ENCODE results near the gene ALOX5AP.

Gene ALOX5AP

GRCh38 chr13:30735025-30735871 lies at the start of gene ALOX5AP:
TSS of gene ALOX5AP (plus strand) at chr13:30735543. CDS start at chr13:30735606, 63 bp downstream.
- DNase-seq = no peak

- no peak for DNase-seq
Measured at GRCh38 chr13:30685987-30686386, 49.4 kb upstream of the ALOX5AP start.

GRCh38 chr13:30687601-30688000 lies 47.7 kb upstream of the ALOX5AP start:
- no peak for DNase-seq

- DNase-seq = no peak
Measured at GRCh38 chr13:30689752-30690151, 45.6 kb upstream of the ALOX5AP start.

GRCh38 chr13:30690282-30691188 lies 44.8 kb upstream of the ALOX5AP start:
- DNase-seq = peak; percentile 67

GRCh38 chr13:30692113-30692512 lies 43.2 kb upstream of the ALOX5AP start:
- DNase-seq = no peak

- DNase-seq = peak; percentile 16
Measured at GRCh38 chr13:30696278-30697176, 38.8 kb upstream of the ALOX5AP start.

GRCh38 chr13:30697177-30697953 lies 38.0 kb upstream of the ALOX5AP start:
- no peak for DNase-seq

- DNase-seq = no peak
Measured at GRCh38 chr13:30697996-30698401, 37.3 kb upstream of the ALOX5AP start.

- no peak for DNase-seq
Measured at GRCh38 chr13:30698488-30699005, 36.8 kb upstream of the ALOX5AP start.

- no peak for DNase-seq
Measured at GRCh38 chr13:30700364-30700763, 35.0 kb upstream of the ALOX5AP start.

- DNase-seq = no peak
Measured at GRCh38 chr13:30702006-30702405, 33.3 kb upstream of the ALOX5AP start.

GRCh38 chr13:30704596-30704995 lies 30.7 kb upstream of the ALOX5AP start:
- DNase-seq = no peak

GRCh38 chr13:30705680-30706079 lies 29.7 kb upstream of the ALOX5AP start:
- DNase-seq = no peak

- DNase-seq = no peak
Measured at GRCh38 chr13:30708541-30708940, 26.8 kb upstream of the ALOX5AP start.

- DNase-seq = no peak
Measured at GRCh38 chr13:30710442-30710841, 24.9 kb upstream of the ALOX5AP start.

GRCh38 chr13:30711375-30711774 lies 24.0 kb upstream of the ALOX5AP start:
- no peak for DNase-seq

- DNase-seq = no peak
Measured at GRCh38 chr13:30711837-30712236, 23.5 kb upstream of the ALOX5AP start.

- peak; percentile 48 for DNase-seq
Measured at GRCh38 chr13:30712536-30713532, 22.5 kb upstream of the ALOX5AP start.
